Esophagus squamous epithelium (tissue), 4 donors: ENCODE measurements around the gene MANEAL.
A peak's percentile ranks its signal among the peaks of the same experiment; 100 is the strongest.

Source experiments
- POLR2A ChIP-seq, 4 donors: fragments of 450-650 bp; IDR thresholded peaks; one replicate each; pipeline ENCODE4 v1.6.1; 2017; ENCODE audit warnings: antibody characterized with exemption in 4 of 4, mild to moderate bottlenecking in 4 of 4, moderate library complexity in 3 of 4
- TF ChIP-seq, protein P1 (sequence below), 6 experiments: fragments of 450-650 bp in 4 of 6; fragments of 200-600 bp in 2 of 6; sonication (generic) in 2 of 6; IDR thresholded peaks; one replicate each; pipeline ENCODE4 v1.5.1; 2016 to 2019; ENCODE audit warnings: antibody characterized with exemption in 6 of 6, mild to moderate bottlenecking in 4 of 6, moderate library complexity in 4 of 6

- TF ChIP-seq, protein P1, sequence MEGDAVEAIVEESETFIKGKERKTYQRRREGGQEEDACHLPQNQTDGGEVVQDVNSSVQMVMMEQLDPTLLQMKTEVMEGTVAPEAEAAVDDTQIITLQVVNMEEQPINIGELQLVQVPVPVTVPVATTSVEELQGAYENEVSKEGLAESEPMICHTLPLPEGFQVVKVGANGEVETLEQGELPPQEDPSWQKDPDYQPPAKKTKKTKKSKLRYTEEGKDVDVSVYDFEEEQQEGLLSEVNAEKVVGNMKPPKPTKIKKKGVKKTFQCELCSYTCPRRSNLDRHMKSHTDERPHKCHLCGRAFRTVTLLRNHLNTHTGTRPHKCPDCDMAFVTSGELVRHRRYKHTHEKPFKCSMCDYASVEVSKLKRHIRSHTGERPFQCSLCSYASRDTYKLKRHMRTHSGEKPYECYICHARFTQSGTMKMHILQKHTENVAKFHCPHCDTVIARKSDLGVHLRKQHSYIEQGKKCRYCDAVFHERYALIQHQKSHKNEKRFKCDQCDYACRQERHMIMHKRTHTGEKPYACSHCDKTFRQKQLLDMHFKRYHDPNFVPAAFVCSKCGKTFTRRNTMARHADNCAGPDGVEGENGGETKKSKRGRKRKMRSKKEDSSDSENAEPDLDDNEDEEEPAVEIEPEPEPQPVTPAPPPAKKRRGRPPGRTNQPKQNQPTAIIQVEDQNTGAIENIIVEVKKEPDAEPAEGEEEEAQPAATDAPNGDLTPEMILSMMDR (IDR thresholded peaks at IDR 0.05): peak in 1 of 6 experiments; percentile 3
- no peak for TF ChIP-seq POLR2A (IDR thresholded peaks at IDR 0.05)
These were observed 23.8 kb downstream of the MANEAL start for GRCh38 chr1:37817481-37817880.
